K562 (cell line): ENCODE measurements around the gene LRRC7. TPM values are rescaled to one million over a fixed set of nuclear protein-coding genes. Genes with fewer than 3 reads are reported as not detected.
A peak's percentile ranks its signal among the peaks of the same experiment; 100 is the strongest.
"Not testable (repeated sequence)": the region's sequence is repeated elsewhere in the genome, so short reads cannot be mapped to it uniquely, and the experiment has no call there.

Source experiments
- ATAC-seq: fragments of 200-7000 bp; cut with Tn5 transposase; 3 replicates; pipeline ENCODE4 v1.9.1; 2020; ENCODE audit warnings: moderate library complexity
- BruUV-seq: library from RNA; stranded (reverse); fragments of 400-500 nt; replicated peaks from 2 replicates; lab custom pipeline; 2021; lab: Mats Ljungman, UMichigan
- CTCF ChIA-PET: fragments of 300-600 bp; formaldehyde crosslinking; extraction: SDS; loops from one replicate; lab custom pipeline; 2021; ENCODE audit warnings: low intra/inter-chr PET ratio; lab: Yijun Ruan, JAX
- POLR2A ChIA-PET: fragments of 300-600, 350-650 bp; sonication (Branson Sonifier 250); formaldehyde crosslinking; extraction: SDS; loops from one replicate; lab custom pipeline; 2021; ENCODE audit warnings: antibody characterized with exemption, inconsistent platforms; lab: Yijun Ruan, JAX
- DNase-seq, 4 experiments: peaks; one replicate each; pipeline versions ENCODE4 v3.0.0 to v3.0.0-alpha.2; 2011 to 2018; ENCODE audit warnings: low spot score in 3 of 4, mixed read lengths in 3 of 4; ENCODE audit errors: extremely low read depth in 1 of 4
- FAIRE-seq: peaks from 2 replicates; lab custom pipeline; 2011; peaks lifted over from hg19 to GRCh38; lab: Jason Lieb, UNC
- H2AFZ ChIP-seq: 2 replicates; pipeline ENCODE4 v1.6.0; 2011; ENCODE audit warnings: low read depth, low read length, control low read depth, inconsistent platforms
- H3K27ac ChIP-seq: fragments of 200-600 bp; 3 replicates; pipeline ENCODE4 v1.8.0; 2011; ENCODE audit warnings: low read depth, mild to moderate bottlenecking, control low read depth, inconsistent platforms, low read length, moderate library complexity, mixed read lengths; ENCODE audit errors: extremely low read depth
- H3K27me3 ChIP-seq, 2 experiments: fragments of 300-600 bp in 1 of 2; 2 replicates in 1 of 2; 3 replicates in 1 of 2; pipeline versions ENCODE4 v1.6.0 to v1.8.0; 2011; ENCODE audit warnings: inconsistent platforms in 2 of 2, low read length in 2 of 2, mild to moderate bottlenecking in 1 of 2, mixed read lengths in 1 of 2, moderate library complexity in 1 of 2; ENCODE audit not compliant: control insufficient read depth in 2 of 2, insufficient read depth in 2 of 2
- H3K36me3 ChIP-seq: fragments of 300-600 bp; 3 replicates; pipeline ENCODE4 v1.8.0; 2011; ENCODE audit warnings: mild to moderate bottlenecking, low read length, inconsistent platforms; ENCODE audit not compliant: control insufficient read depth, insufficient read depth
- H3K4me1 ChIP-seq, 2 experiments: fragments of 200-600 bp in 1 of 2; replicated peaks in 1 of 2; 2 replicates in 1 of 2; 3 replicates in 1 of 2; pipeline versions ENCODE4 v1.5.1 to v1.8.0; 2011; ENCODE audit warnings: inconsistent platforms in 2 of 2, low read length in 2 of 2, mild to moderate bottlenecking in 1 of 2, mixed read lengths in 1 of 2, moderate library complexity in 1 of 2; ENCODE audit not compliant: control insufficient read depth in 2 of 2, insufficient read depth in 2 of 2
- H3K4me2 ChIP-seq: 2 replicates; pipeline ENCODE4 v1.6.1; 2011; ENCODE audit warnings: low read length, control low read depth, inconsistent platforms, mixed read lengths; ENCODE audit not compliant: insufficient read depth
- H3K4me3 ChIP-seq: fragments of 200-600 bp; sonication (generic), shearing (Covaris generic); 2 replicates; pipeline ENCODE4 v1.5.1; 2016; ENCODE audit warnings: control low read depth, inconsistent platforms
- H3K79me2 ChIP-seq: fragments of 200-600 bp; 3 replicates; pipeline ENCODE4 v1.8.0; 2011; ENCODE audit warnings: low read length, inconsistent platforms; ENCODE audit not compliant: control insufficient read depth, insufficient read depth
- H3K9ac ChIP-seq, 2 experiments: 2 replicates each; pipeline versions ENCODE4 v1.6.0 to v1.6.1; 2011; ENCODE audit warnings: low read depth in 2 of 2, low read length in 2 of 2, control low read depth in 1 of 2, inconsistent platforms in 1 of 2, mild to moderate bottlenecking in 1 of 2, mixed read lengths in 1 of 2; ENCODE audit not compliant: insufficient read depth in 1 of 2
- H3K9me1 ChIP-seq: one replicate; pipeline ENCODE4 v1.6.0; 2011; ENCODE audit warnings: inconsistent platforms, mild to moderate bottlenecking, low read length, moderate library complexity; ENCODE audit not compliant: control insufficient read depth, insufficient read depth
- H3K9me3 ChIP-seq: replicated peaks from 2 replicates; pipeline ENCODE4 v1.5.1; 2011; ENCODE audit warnings: low read depth, low read length, inconsistent platforms; ENCODE audit not compliant: control insufficient read depth, insufficient read depth
- H4K20me1 ChIP-seq: replicated peaks from 2 replicates; pipeline ENCODE4 v1.6.1; 2011; ENCODE audit warnings: low read length, inconsistent platforms, mixed read lengths; ENCODE audit not compliant: control insufficient read depth, insufficient read depth
- BCL6 ChIP-seq: fragments of 250-450 bp; sonication (Bioruptor Pico); IDR thresholded peaks from 2 replicates; pipeline ENCODE4 v1.4.0; 2020
- CTCF ChIP-seq, 3 experiments: IDR thresholded peaks in 2 of 3; conservative IDR thresholded peaks in 1 of 3; 2 replicates each; pipeline ENCODE4 v1.5.1; 2011 to 2012; ENCODE audit warnings: low read length in 3 of 3, mild to moderate bottlenecking in 3 of 3, control low read depth in 2 of 3, improper control_type of control experiment in 1 of 3, inconsistent platforms in 1 of 3, low read depth in 1 of 3, mixed read lengths in 1 of 3, moderate library complexity in 1 of 3; ENCODE audit not compliant: insufficient read depth in 2 of 3
- ELF1 ChIP-seq: fragments of 200-800 bp; sonication (Bioruptor generic); IDR thresholded peaks from 2 replicates; pipeline ENCODE4 v1.6.1; 2016; ENCODE audit warnings: missing genetic modification characterization, missing compliant biosample characterization
- MAX ChIP-seq: sonication (generic); formaldehyde crosslinking; IDR thresholded peaks from 2 replicates; pipeline ENCODE4 v1.9.0; 2022; ENCODE audit warnings: mild to moderate bottlenecking, missing genetic modification reagents
- RAD21 ChIP-seq, 2 experiments: fragments of 250-450 bp in 1 of 2; fragments of 450-650 bp in 1 of 2; sonication (Bioruptor Pico) in 1 of 2; formaldehyde crosslinking in 1 of 2; IDR thresholded peaks in 1 of 2; conservative IDR thresholded peaks in 1 of 2; 2 replicates each; pipeline versions ENCODE4 v1.4.0 to v1.8.0; 2020 to 2022; ENCODE audit warnings: mild to moderate bottlenecking in 2 of 2, moderate library complexity in 1 of 2
- ZBTB34 ChIP-seq: fragments of 250-450 bp; sonication (Bioruptor Pico); IDR thresholded peaks from 2 replicates; pipeline ENCODE4 v1.8.0; 2021; ENCODE audit warnings: mild to moderate bottlenecking, moderate library complexity
- ZNF146 ChIP-seq: IDR thresholded peaks from one replicate; pipeline ENCODE4 v1.6.1; 2018; ENCODE audit warnings: missing compliant biosample characterization; ENCODE audit not compliant: unreplicated experiment
- WGBS: fragments of 100-300 bp; shearing (Covaris generic); methylation state at CpG from one replicate; pipeline ENCODE4 v1.1.6; 2016; ENCODE audit warnings: low coverage, mixed read lengths; ENCODE audit not compliant: insufficient coverage; ENCODE audit errors: missing lambda C conversion rate; 5-methylcytosine and 5-hydroxymethylcytosine counted together
- in situ Hi-C: fragments of 300-500 bp; cut with MboI; formaldehyde crosslinking; loops from 4 replicates; pipeline ENCODE4 v1.15.0; 2018; ENCODE audit warnings: inconsistent platforms, mixed read lengths
- intact Hi-C: fragments of 100-400 bp; cut with micrococcal nuclease; formaldehyde crosslinking; loops from 2 replicates; pipeline ENCODE4 v1.14.2; 2022
- polyA plus RNA-seq, 8 experiments: library from polyadenylated mRNA; depleted of rRNA in 4 of 8; stranded (reverse) in 5 of 8; unstranded in 3 of 8; fragments of >200 nt; fragmentation: Nextera tagmentation in 2 of 8; fragmentation: Illumina TruSeq in 1 of 8; extraction: Ambion mirVana in 2 of 8; extraction: Trizol in 1 of 8; gene quantifications; 2 replicates each; pipeline versions ENCODE4 v1.2.1 to v1.2.3, GENCODE V29; 2011 to 2014; ENCODE audit warnings: inconsistent platforms in 1 of 8, missing spikeins in 1 of 8
- total RNA-seq, 7 experiments: library from RNA; depleted of rRNA in 6 of 7; stranded (reverse); fragments of >200 nt in 6 of 7; fragmentation: Illumina TruSeq in 2 of 7; extraction: Trizol in 2 of 7; gene quantifications; 2 replicates each; pipeline versions ENCODE4 v1.2.1 to v1.2.3, GENCODE V29; 2011 to 2021; ENCODE audit warnings: low replicate concordance in 1 of 7

LRRC7 gene
- total and polyA plus RNA-seq, 9 of the 15 experiments (the other 6 are each of a cell fraction or from before 2014, with no cell fraction given) = 0.09 to 0.94 (median 0.49) TPM

- TF ChIP-seq ELF1 (tag) = no peak
- no peak for TF ChIP-seq BCL6 (CRISPR knock-in tag)
- TF ChIP-seq ZBTB34 (CRISPR knock-in tag) = no peak
- TF ChIP-seq ZNF146 (CRISPR knock-in tag) = no peak
Observed at GRCh38 chr1:69921486-69921885, 353.8 kb downstream of the LRRC7 start (continued).

GRCh38 chr1:69928234-69928633 is 360.5 kb downstream of the LRRC7 start:
- H3K36me3 ChIP-seq, H3K9me1 ChIP-seq, H3K4me1 ChIP-seq, H3K27me3 ChIP-seq, intact Hi-C loops, FAIRE-seq, CTCF ChIA-PET, H3K9ac ChIP-seq, POLR2A ChIA-PET, H3K9me3 ChIP-seq, in situ Hi-C loops, BruUV-seq, H4K20me1 ChIP-seq, ATAC-seq, H3K27ac ChIP-seq, H3K79me2 ChIP-seq: not testable (repeated sequence)
- Histone ChIP-seq H3K4me3 (0 out of 2 replicates have a peak overlapping the region, but pooled peaks have one; percentile 3), H3K4me2 (peak overlapping the region; percentile 4; the same call in 1 of the 2 replicates), H2AFZ (peak overlapping the region; percentile 58; the same call in 1 of the 2 replicates)
- WGBS = 0% methylated on average over 6 of the region's 14 CpGs
- TF ChIP-seq MAX (CRISPR knock-in tag) (peak; percentile 77), RAD21 (CRISPR knock-in tag; conservative IDR thresholded peaks at IDR 0.05 in 1 of 2, IDR thresholded peaks at IDR 0.05 in 1 of 2) (peak in 1 of 2 experiments; percentile 18; a peak in 1 of 4 replicates), CTCF (IDR thresholded peaks at IDR 0.05 in 2 of 3, conservative IDR thresholded peaks at IDR 0.05 in 1 of 3; ENCODE audit: insufficient read depth in 2 of 3, low read depth in 1 of 3, low read length in 3 of 3) (0 out of 6 replicates have a peak, but pooled peaks of 2 of the 3 experiments have one; percentile 12 to 13)
- DNase-seq = peak in 1 of 4 experiments; percentile 35
